Measurements from ENCODE around the gene EFNB2.

The EFNB2 gene

DNA sequence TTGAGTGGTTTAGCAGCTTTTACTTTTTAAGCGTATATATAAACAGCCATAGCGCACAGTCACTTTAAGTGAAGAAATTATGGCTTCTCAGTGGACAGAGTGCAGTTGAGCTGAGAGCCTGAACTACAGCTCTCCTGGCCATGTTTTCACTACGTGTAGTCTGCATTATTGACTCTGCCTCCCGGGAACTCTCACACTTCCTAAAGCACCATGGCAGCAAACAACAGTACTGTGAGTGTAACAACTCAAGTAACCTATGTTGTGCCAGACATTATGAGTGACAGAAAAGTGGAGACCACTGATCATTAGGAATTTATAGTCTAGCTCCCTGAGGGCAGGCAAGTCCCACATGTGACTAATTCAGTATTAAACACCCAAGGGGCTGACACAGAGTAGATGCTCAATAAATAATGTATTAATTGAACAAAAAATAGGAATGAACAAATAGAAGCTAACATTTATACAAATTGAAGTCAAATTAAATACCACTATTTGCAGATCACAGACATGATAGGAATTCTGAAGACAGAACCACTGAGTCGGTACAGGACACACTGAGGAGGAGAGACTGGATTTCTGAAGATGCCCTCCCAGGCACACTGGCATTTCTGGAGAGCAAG lies 19.7 kb downstream of the EFNB2 start:
- TF ChIP-seq YY1 (IDR thresholded peaks at IDR 0.05; ENCODE audit: low read depth): no peak
- TF ChIP-seq CREB1 (IDR thresholded peaks at IDR 0.05; ENCODE audit: low read depth): no peak
- TF ChIP-seq NFIC (IDR thresholded peaks at IDR 0.05): no peak
- TF ChIP-seq ZBTB7A (IDR thresholded peaks at IDR 0.05; ENCODE audit: low read depth): no peak
- TF ChIP-seq, protein P1, sequence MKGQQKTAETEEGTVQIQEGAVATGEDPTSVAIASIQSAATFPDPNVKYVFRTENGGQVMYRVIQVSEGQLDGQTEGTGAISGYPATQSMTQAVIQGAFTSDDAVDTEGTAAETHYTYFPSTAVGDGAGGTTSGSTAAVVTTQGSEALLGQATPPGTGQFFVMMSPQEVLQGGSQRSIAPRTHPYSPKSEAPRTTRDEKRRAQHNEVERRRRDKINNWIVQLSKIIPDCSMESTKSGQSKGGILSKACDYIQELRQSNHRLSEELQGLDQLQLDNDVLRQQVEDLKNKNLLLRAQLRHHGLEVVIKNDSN (IDR thresholded peaks at IDR 0.05): no peak
- TF ChIP-seq TEAD4 (IDR thresholded peaks at IDR 0.05): no peak
- TF ChIP-seq, protein P2, sequence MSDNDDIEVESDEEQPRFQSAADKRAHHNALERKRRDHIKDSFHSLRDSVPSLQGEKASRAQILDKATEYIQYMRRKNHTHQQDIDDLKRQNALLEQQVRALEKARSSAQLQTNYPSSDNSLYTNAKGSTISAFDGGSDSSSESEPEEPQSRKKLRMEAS (IDR thresholded peaks at IDR 0.05): no peak
- TF ChIP-seq CEBPB (IDR thresholded peaks at IDR 0.05): no peak
- no peak for TF ChIP-seq FOXM1 (IDR thresholded peaks at IDR 0.05; ENCODE audit: borderline replicate concordance, low read depth)

DNA sequence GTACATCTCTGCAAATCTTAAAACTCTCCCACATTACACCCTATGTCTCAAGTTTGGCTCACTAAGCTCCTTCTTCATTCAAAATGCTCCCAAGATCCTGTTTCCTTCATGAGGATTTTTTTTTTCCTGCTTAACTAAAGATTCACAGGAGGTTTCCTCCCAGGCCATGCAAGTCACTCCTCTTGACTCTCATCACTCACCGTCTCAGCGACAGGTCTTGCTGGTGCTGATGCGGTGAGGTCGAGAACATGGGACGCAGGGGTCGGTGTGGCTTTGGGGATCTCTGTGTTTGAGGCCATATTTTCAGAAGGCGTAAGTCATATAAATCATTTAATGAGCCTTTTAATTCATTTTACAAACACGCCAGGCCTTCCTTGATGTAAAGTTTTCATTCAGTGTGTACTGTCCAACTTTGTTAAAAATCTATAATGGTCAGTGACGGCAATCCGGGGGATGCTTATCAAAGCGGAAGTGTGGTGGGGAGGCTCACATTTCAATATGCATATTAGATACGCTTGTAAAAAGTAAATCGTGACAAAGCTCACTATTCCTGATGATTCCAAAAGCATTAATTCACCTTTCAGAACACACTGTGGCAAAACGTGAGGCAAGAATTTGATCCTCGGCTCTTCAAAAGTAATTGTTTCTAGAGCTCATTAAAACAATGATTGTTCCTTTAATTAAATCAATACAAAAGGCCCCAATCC lies 20.4 kb downstream of the EFNB2 start:
- no peak for TF ChIP-seq CREB1 (IDR thresholded peaks at IDR 0.05; ENCODE audit: low read depth)
- TF ChIP-seq TAF1 (IDR thresholded peaks at IDR 0.05; ENCODE audit: low read depth): no peak
- no peak for TF ChIP-seq TEAD4 (IDR thresholded peaks at IDR 0.05)
- TF ChIP-seq, protein P1 (IDR thresholded peaks at IDR 0.05): no peak
- no peak for TF ChIP-seq EP300 (IDR thresholded peaks at IDR 0.05; ENCODE audit: borderline replicate concordance)

DNA sequence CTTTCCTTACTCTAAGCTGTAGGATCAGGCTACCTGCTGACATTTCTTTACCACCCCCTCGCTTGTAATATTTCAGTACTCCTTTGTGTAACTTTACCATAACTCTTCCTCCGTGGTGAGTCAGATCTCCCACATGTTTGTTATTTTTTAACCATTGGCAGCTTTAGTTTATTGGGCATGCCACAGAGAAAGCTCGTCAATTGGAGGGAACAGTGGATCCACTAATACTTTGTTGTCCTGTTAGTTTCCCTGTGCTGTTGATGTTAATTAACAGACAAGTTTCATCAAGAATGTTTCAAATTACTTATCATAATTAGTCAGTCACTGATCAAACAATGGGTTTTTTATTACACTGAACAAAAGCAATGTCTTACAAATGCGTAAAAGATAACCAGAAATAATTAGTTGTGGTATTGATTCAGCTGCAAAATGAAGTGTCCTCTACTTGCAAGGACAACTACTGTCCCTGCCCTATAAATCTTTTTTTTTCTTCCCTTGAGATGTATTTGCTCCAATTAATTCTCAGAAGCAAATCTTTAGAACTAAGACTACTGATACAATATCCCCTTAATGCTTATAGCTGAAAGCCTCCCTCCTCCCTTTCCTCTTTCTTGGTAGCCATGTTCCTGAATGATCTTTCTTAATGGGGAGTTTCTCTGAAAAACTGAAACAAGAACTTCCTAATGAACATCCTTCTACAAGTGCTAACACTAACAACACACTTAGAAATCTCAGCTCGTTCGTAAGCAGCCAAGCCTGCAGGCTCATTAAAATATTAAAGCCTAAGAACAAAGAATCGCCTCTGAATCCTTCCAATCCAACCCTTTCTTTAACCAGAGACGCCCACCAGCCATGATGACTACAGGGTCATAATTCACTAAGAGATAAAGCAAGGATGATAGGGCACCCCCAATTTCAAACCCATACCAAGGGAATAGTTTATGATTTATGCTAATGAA lies 22.2 kb downstream of the EFNB2 start:
- TF ChIP-seq CEBPB (IDR thresholded peaks at IDR 0.05) (no peak), RAD21 (IDR thresholded peaks at IDR 0.05; ENCODE audit: low read depth) (no peak), TAF1 (IDR thresholded peaks at IDR 0.05; ENCODE audit: low read depth) (no peak), FOXM1 (IDR thresholded peaks at IDR 0.05; ENCODE audit: borderline replicate concordance, low read depth) (no peak), YY1 (IDR thresholded peaks at IDR 0.05; ENCODE audit: low read depth) (no peak), TEAD4 (IDR thresholded peaks at IDR 0.05) (no peak), NFIC (IDR thresholded peaks at IDR 0.05) (no peak), EGR1 (IDR thresholded peaks at IDR 0.05) (no peak), CREB1 (IDR thresholded peaks at IDR 0.05; ENCODE audit: low read depth) (no peak), TCF12 (IDR thresholded peaks at IDR 0.05; ENCODE audit: low read depth) (no peak), ZBTB7A (IDR thresholded peaks at IDR 0.05; ENCODE audit: low read depth) (no peak), EP300 (IDR thresholded peaks at IDR 0.05; ENCODE audit: borderline replicate concordance) (no peak)
- TF ChIP-seq, protein P2 (IDR thresholded peaks at IDR 0.05): no peak
- TF ChIP-seq, protein P1 (IDR thresholded peaks at IDR 0.05): no peak
- TF ChIP-seq, protein P3, sequence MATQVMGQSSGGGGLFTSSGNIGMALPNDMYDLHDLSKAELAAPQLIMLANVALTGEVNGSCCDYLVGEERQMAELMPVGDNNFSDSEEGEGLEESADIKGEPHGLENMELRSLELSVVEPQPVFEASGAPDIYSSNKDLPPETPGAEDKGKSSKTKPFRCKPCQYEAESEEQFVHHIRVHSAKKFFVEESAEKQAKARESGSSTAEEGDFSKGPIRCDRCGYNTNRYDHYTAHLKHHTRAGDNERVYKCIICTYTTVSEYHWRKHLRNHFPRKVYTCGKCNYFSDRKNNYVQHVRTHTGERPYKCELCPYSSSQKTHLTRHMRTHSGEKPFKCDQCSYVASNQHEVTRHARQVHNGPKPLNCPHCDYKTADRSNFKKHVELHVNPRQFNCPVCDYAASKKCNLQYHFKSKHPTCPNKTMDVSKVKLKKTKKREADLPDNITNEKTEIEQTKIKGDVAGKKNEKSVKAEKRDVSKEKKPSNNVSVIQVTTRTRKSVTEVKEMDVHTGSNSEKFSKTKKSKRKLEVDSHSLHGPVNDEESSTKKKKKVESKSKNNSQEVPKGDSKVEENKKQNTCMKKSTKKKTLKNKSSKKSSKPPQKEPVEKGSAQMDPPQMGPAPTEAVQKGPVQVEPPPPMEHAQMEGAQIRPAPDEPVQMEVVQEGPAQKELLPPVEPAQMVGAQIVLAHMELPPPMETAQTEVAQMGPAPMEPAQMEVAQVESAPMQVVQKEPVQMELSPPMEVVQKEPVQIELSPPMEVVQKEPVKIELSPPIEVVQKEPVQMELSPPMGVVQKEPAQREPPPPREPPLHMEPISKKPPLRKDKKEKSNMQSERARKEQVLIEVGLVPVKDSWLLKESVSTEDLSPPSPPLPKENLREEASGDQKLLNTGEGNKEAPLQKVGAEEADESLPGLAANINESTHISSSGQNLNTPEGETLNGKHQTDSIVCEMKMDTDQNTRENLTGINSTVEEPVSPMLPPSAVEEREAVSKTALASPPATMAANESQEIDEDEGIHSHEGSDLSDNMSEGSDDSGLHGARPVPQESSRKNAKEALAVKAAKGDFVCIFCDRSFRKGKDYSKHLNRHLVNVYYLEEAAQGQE (IDR thresholded peaks at IDR 0.05; ENCODE audit: low read depth): no peak

DNA sequence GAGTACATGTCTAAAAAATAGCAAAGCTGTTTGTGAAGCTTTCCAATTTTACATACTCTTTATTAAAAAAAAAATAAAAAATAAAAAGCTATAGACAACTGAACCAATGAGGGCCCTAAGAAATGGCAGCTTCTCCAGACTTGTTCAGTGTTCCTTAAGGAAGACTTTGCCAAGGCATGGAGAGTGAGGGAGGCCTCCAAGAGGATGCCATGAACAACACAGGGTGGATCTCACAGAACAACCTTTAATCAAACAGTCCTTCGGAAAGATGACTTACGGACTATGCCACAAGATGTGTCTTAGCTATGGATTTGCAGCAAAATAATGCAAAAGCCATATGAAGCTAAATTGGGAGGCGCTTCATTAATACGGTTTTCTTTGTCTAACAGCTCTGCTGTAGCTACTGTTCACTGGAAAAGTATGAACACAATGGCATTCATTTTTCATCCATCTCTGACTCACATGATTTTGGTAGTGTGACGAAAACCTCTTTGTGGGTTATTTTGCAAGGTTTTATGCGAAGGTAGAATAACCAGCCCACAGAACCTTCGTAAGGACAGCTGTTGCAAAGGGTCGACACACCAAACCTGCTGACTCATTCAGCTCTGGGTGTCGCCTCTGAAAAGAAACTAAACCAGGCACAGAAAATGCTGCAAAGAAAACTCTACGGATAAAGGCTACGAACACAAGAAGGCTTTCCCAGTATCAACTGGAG lies 27.7 kb downstream of the EFNB2 start:
- TF ChIP-seq, protein P3 (IDR thresholded peaks at IDR 0.05; ENCODE audit: low read depth): no peak
- TF ChIP-seq CREB1 (IDR thresholded peaks at IDR 0.05; ENCODE audit: low read depth): no peak
- TF ChIP-seq FOXM1 (IDR thresholded peaks at IDR 0.05; ENCODE audit: borderline replicate concordance, low read depth): no peak
- no peak for TF ChIP-seq ZBTB7A (IDR thresholded peaks at IDR 0.05; ENCODE audit: low read depth)
- TF ChIP-seq EGR1 (IDR thresholded peaks at IDR 0.05): no peak
- no peak for TF ChIP-seq EP300 (IDR thresholded peaks at IDR 0.05; ENCODE audit: borderline replicate concordance)
- TF ChIP-seq YY1 (IDR thresholded peaks at IDR 0.05; ENCODE audit: low read depth): no peak
- TF ChIP-seq TAF1 (IDR thresholded peaks at IDR 0.05; ENCODE audit: low read depth): no peak
